Neural cell (in vitro differentiated cells): ENCODE measurements around the gene SSTR4. TPM values are rescaled to one million over a fixed set of nuclear protein-coding genes. Genes with fewer than 3 reads are reported as not detected.

Experiments
- H2AFZ ChIP-seq: fragments of 200-600, 300-800 bp; sonication (generic), shearing (Covaris generic); 2 replicates; pipeline ENCODE4 v1.6.0; 2014; ENCODE audit warnings: low read depth, mild to moderate bottlenecking, antibody characterized with exemption, low read length, moderate library complexity
- H3F3A ChIP-seq: fragments of 200-600 bp; shearing (Covaris generic); 2 replicates; pipeline ENCODE4 v1.6.1; 2016; ENCODE audit warnings: mild to moderate bottlenecking, moderate library complexity, mixed read lengths, antibody characterized with exemption, low read length; ENCODE audit not compliant: insufficient read depth, poor library complexity, severe bottlenecking
- H3K27ac ChIP-seq: fragments of 200-600, 300-800 bp; sonication (generic), shearing (Covaris generic); 2 replicates; pipeline ENCODE4 v1.5.1; 2014; ENCODE audit warnings: mild to moderate bottlenecking, low read length, moderate library complexity
- H3K27me3 ChIP-seq: fragments of 300-800, 200-600 bp; sonication (generic), shearing (Covaris generic); 2 replicates; pipeline ENCODE4 v1.6.0; 2014; ENCODE audit warnings: mild to moderate bottlenecking, low read depth, low read length, moderate library complexity; ENCODE audit not compliant: insufficient read depth
- H3K36me3 ChIP-seq: fragments of 300-800, 200-600 bp; sonication (generic), shearing (Covaris generic); 2 replicates; pipeline ENCODE4 v1.5.1; 2014; ENCODE audit warnings: mild to moderate bottlenecking, antibody characterized with exemption, low read length, moderate library complexity; ENCODE audit not compliant: insufficient read depth
- H3K4me2 ChIP-seq: fragments of 300-800, 200-600 bp; sonication (generic), shearing (Covaris generic); 2 replicates; pipeline ENCODE4 v1.6.0; 2014; ENCODE audit warnings: mild to moderate bottlenecking, low read length
- H3K4me3 ChIP-seq: fragments of 300-800, 200-600 bp; sonication (generic), shearing (Covaris generic); 2 replicates; pipeline ENCODE4 v1.5.1; 2014; ENCODE audit warnings: mild to moderate bottlenecking, low read length, moderate library complexity
- H3K79me2 ChIP-seq: fragments of 200-600 bp; shearing (Covaris generic); replicated peaks from 2 replicates; pipeline ENCODE4 v1.6.0; 2014; ENCODE audit warnings: mild to moderate bottlenecking, low read length, moderate library complexity; ENCODE audit not compliant: insufficient read depth
- H3K9ac ChIP-seq: fragments of 300-800, 200-600 bp; sonication (generic), shearing (Covaris generic); 2 replicates; pipeline ENCODE4 v1.6.1; 2016; ENCODE audit warnings: mild to moderate bottlenecking, low read length, mixed read lengths
- H3K9me2 ChIP-seq: fragments of 200-600 bp; shearing (Covaris generic); 2 replicates; pipeline ENCODE4 v1.6.1; 2016; ENCODE audit warnings: mild to moderate bottlenecking, low read length, mixed read lengths; ENCODE audit not compliant: insufficient read depth
- H3K9me3 ChIP-seq: fragments of 200-600, 300-800 bp; sonication (generic), shearing (Covaris generic); 2 replicates; pipeline ENCODE4 v1.6.1; 2016; ENCODE audit warnings: mild to moderate bottlenecking, mixed run types, low read length, moderate library complexity, mixed read lengths
- H4K20me1 ChIP-seq: fragments of 200-600 bp; shearing (Covaris generic); 2 replicates; pipeline ENCODE4 v1.6.1; 2016; ENCODE audit warnings: mild to moderate bottlenecking, mixed run types; ENCODE audit not compliant: insufficient read depth
- CTCF ChIP-seq: fragments of 450-650 bp; IDR thresholded peaks from 2 replicates; pipeline ENCODE4 v1.5.1; 2014; ENCODE audit warnings: antibody characterized with exemption, mild to moderate bottlenecking, moderate library complexity; ENCODE audit not compliant: poor library complexity, severe bottlenecking
- EP300 ChIP-seq: fragments of 450-650 bp; conservative IDR thresholded peaks from 2 replicates; pipeline ENCODE4 v1.6.1; 2014; ENCODE audit warnings: antibody characterized with exemption, mild to moderate bottlenecking, moderate library complexity; ENCODE audit not compliant: poor library complexity, severe bottlenecking
- EZH2 ChIP-seq: fragments of 200-600, 300-800 bp; shearing (Covaris generic), sonication (generic); IDR thresholded peaks from 2 replicates; pipeline ENCODE4 v1.6.1; 2014; ENCODE audit warnings: antibody characterized with exemption, low read length, borderline replicate concordance, mild to moderate bottlenecking; ENCODE audit not compliant: insufficient read depth, poor library complexity, severe bottlenecking
- MXI1 ChIP-seq: fragments of 450-650 bp; conservative IDR thresholded peaks from 2 replicates; pipeline ENCODE4 v1.6.1; 2014; ENCODE audit warnings: antibody characterized with exemption, mild to moderate bottlenecking; ENCODE audit not compliant: poor library complexity, severe bottlenecking
- POLR2AphosphoS5 ChIP-seq: IDR thresholded peaks from 2 replicates; pipeline ENCODE4 v1.6.1; 2012
- RAD21 ChIP-seq: fragments of 450-650 bp; conservative IDR thresholded peaks from 2 replicates; pipeline ENCODE4 v1.6.1; 2014; ENCODE audit warnings: antibody characterized with exemption, mild to moderate bottlenecking, moderate library complexity
- REST ChIP-seq: IDR thresholded peaks from 2 replicates; pipeline ENCODE4 v1.6.1; 2012; ENCODE audit warnings: borderline replicate concordance
- SMC3 ChIP-seq: fragments of 450-650 bp; conservative IDR thresholded peaks from 2 replicates; pipeline ENCODE4 v1.6.1; 2014; ENCODE audit warnings: antibody characterized with exemption, mild to moderate bottlenecking, moderate library complexity; ENCODE audit not compliant: poor library complexity
- TAF1 ChIP-seq: IDR thresholded peaks from 2 replicates; pipeline ENCODE4 v1.6.1; 2012; ENCODE audit warnings: low read depth
- polyA plus RNA-seq: library from polyadenylated mRNA; depleted of rRNA; stranded (reverse); fragments of >200 nt; gene quantifications from 2 replicates; pipeline ENCODE4 v1.2.3, GENCODE V29; 2014

SSTR4 gene
- polyA plus RNA-seq, 1 donor from 2014 or later, result not detected

- H3K27ac ChIP-seq, result no peak overlapping the region
- H3K9ac ChIP-seq, result no peak overlapping the region
- peak overlapping the region; percentile 11 for H3K4me3 ChIP-seq
- no peaks in the 10 kb centered on the region for H3K36me3 ChIP-seq
- no peak overlapping the region for H3K4me2 ChIP-seq
- H3K9me2 ChIP-seq, result no peaks in the 10 kb centered on the region
- no peaks in the 10 kb centered on the region for H3K9me3 ChIP-seq
- H4K20me1 ChIP-seq, result no peaks in the 10 kb centered on the region
- peaks cover 93% of the 10 kb centered on the region for H3K27me3 ChIP-seq
- peak; percentile 34 for TF ChIP-seq EP300
- TF ChIP-seq RAD21, result no peak
- no peaks in the 10 kb centered on the region for H3F3A ChIP-seq
- no peak overlapping the region for H2AFZ ChIP-seq
- H3K79me2 ChIP-seq, result no peaks in the 10 kb centered on the region
These were observed 11.3 kb downstream of the SSTR4 start for GRCh38 chr20:23046431-23046830.

GRCh38 chr20:23047001-23047737 is 12.1 kb downstream of the SSTR4 start:
- H4K20me1 ChIP-seq, result no peaks in the 10 kb centered on the region
- peaks cover 93% of the 10 kb centered on the region for H3K27me3 ChIP-seq
- TF ChIP-seq MXI1 (no peak), RAD21 (no peak), TAF1 (no peak), POLR2AphosphoS5 (no peak), EZH2 (no peak), SMC3 (no peak), REST (no peak), EP300 (no peak), CTCF (no peak)
- no peaks in the 10 kb centered on the region for H3K36me3 ChIP-seq
- no peak overlapping the region for H2AFZ ChIP-seq
- H3F3A ChIP-seq, result no peaks in the 10 kb centered on the region
- H3K9ac ChIP-seq, result no peak overlapping the region
- H3K4me2 ChIP-seq, result no peak overlapping the region
- no peaks in the 10 kb centered on the region for H3K9me2 ChIP-seq
- no peaks in the 10 kb centered on the region for H3K79me2 ChIP-seq
- H3K9me3 ChIP-seq, result no peaks in the 10 kb centered on the region
- H3K27ac ChIP-seq, result no peak overlapping the region
- H3K4me3 ChIP-seq, result peak overlapping the region; percentile 66
